Measurements from ENCODE around the gene PDHB. TPM values are rescaled to one million over a fixed set of nuclear protein-coding genes. Genes with fewer than 3 reads are reported as not detected.
"Not testable (repeated sequence)": the region's sequence is repeated elsewhere in the genome, so short reads cannot be mapped to it uniquely, and the experiment has no call there.

PDHB gene
- total and polyA plus RNA-seq, 7 experiments from 2014 or later = 30.1 to 128 (median 55.8) TPM

- peaks cover 7 to 23% (median 16%) of the 10 kb centered on the region in 5 donors for H3K36me3 Mint-ChIP-seq
Measured at GRCh38 chr3:58452176-58452575, 18.5 kb upstream of the PDHB start.

GRCh38 chr3:58441514-58442450, 8.2 kb upstream of the PDHB start:
- CTCF ChIA-PET = no interaction called here
- POLR2A ChIA-PET = no interaction called here
- Mint-ChIP-seq H3K36me3 (no peaks in the 10 kb centered on the region), H3K4me1 (no peaks in the 10 kb centered on the region), H3K27ac (no peak overlapping the region), H3K27me3 (peaks cover 0 to 13% (median 0%) of the 10 kb centered on the region in 5 donors), H3K9me3 (peaks cover 0 to 2% (median 0%) of the 10 kb centered on the region in 11 donors), H3K4me3 (no peak overlapping the region)
- DNase-seq = no peak
- Histone ChIP-seq H3K27ac (ENCODE audit: low read depth, low read length) (no peak overlapping the region), H3K4me1 (ENCODE audit: control insufficient read depth in 2 of 2, insufficient read depth in 2 of 2, low read length in 2 of 2) (no peaks in the 10 kb centered on the region), H3K36me3 (ENCODE audit: control insufficient read depth in 2 of 3, insufficient read depth in 3 of 3, low read length in 3 of 3) (no peaks in the 10 kb centered on the region), H3K27me3 (ENCODE audit: control insufficient read depth in 2 of 2, insufficient read depth in 2 of 2, low read length in 2 of 2) (no peaks in the 10 kb centered on the region), H3K4me3 (ENCODE audit: low read length) (no peak overlapping the region), H3K9me3 (ENCODE audit: control insufficient read depth in 2 of 3, low read length in 3 of 3) (no peaks in the 10 kb centered on the region)
- intact Hi-C loops (cut with micrococcal nuclease) = no loop called here
- ATAC-seq = no peak

More at GRCh38 chr3:58452176-58452575, 18.5 kb upstream of the PDHB start:
- POLR2A ChIA-PET = no interaction called here
- H3K9me3 ChIP-seq (ENCODE audit: control insufficient read depth in 2 of 3, low read length in 3 of 3) = peaks cover 0 to under 1% (median 0%) of the 10 kb centered on the region in 3 experiments
- DNase-seq (no peak), ATAC-seq (no peak)
- H3K27me3 ChIP-seq (ENCODE audit: control insufficient read depth in 2 of 2, insufficient read depth in 2 of 2, low read length in 2 of 2) = no peaks in the 10 kb centered on the region
- CTCF ChIA-PET = interaction anchor here (0.6 to 1.3 kb wide), 2 partner anchors 11 to 39 kb away, joined by 3 read pairs; no protein-coding TSS in a partner anchor
- H3K27ac ChIP-seq (ENCODE audit: low read depth, low read length) = no peak overlapping the region
- peaks cover 0 to 16% (median 0%) of the 10 kb centered on the region in 5 donors for H3K27me3 Mint-ChIP-seq
- no peak overlapping the region for H3K27ac Mint-ChIP-seq
- H3K36me3 ChIP-seq (ENCODE audit: control insufficient read depth in 2 of 3, insufficient read depth in 3 of 3, low read length in 3 of 3) = no peaks in the 10 kb centered on the region
- peaks cover 4 to 40% (median 21%) of the 10 kb centered on the region in 11 donors for H3K9me3 Mint-ChIP-seq
- no peak overlapping the region for H3K4me3 ChIP-seq (ENCODE audit: low read length)
- H3K4me3 Mint-ChIP-seq = no peak overlapping the region
- intact Hi-C loops (cut with micrococcal nuclease) = no loop called here
- peaks cover 0 to 7% (median 0%) of the 10 kb centered on the region in 7 donors for H3K4me1 Mint-ChIP-seq
- H3K4me1 ChIP-seq (ENCODE audit: control insufficient read depth in 2 of 2, insufficient read depth in 2 of 2, low read length in 2 of 2) = no peaks in the 10 kb centered on the region

- H3K4me1 Mint-ChIP-seq; H3K4me3 ChIP-seq (ENCODE audit: low read length); H3K36me3 Mint-ChIP-seq; H3K27ac ChIP-seq (ENCODE audit: low read depth, low read length); H3K4me3 Mint-ChIP-seq; POLR2A ChIA-PET; H3K36me3 ChIP-seq (ENCODE audit: control insufficient read depth in 2 of 3, insufficient read depth in 3 of 3, low read length in 3 of 3); H3K27me3 ChIP-seq (ENCODE audit: control insufficient read depth in 2 of 2, insufficient read depth in 2 of 2, low read length in 2 of 2); H3K9me3 Mint-ChIP-seq; ATAC-seq; H3K4me1 ChIP-seq (ENCODE audit: control insufficient read depth in 2 of 2, insufficient read depth in 2 of 2, low read length in 2 of 2); DNase-seq; H3K9me3 ChIP-seq (ENCODE audit: control insufficient read depth in 2 of 3, low read length in 3 of 3); H3K27ac Mint-ChIP-seq; CTCF ChIA-PET; intact Hi-C loops (cut with micrococcal nuclease): not testable (repeated sequence)
- H3K27me3 Mint-ChIP-seq = peaks cover 0 to 17% (median 0%) of the 10 kb centered on the region in 5 donors
Measured at GRCh38 chr3:58440996-58441355, 7.3 kb upstream of the PDHB start.

- H3K36me3 ChIP-seq (ENCODE audit: control insufficient read depth in 2 of 3, insufficient read depth in 3 of 3, low read length in 3 of 3); H3K9me3 Mint-ChIP-seq; ATAC-seq; H3K27ac ChIP-seq (ENCODE audit: low read depth, low read length); intact Hi-C loops (cut with micrococcal nuclease); H3K9me3 ChIP-seq (ENCODE audit: control insufficient read depth in 2 of 3, low read length in 3 of 3); H3K4me3 Mint-ChIP-seq; H3K36me3 Mint-ChIP-seq; H3K4me3 ChIP-seq (ENCODE audit: low read length); H3K27me3 ChIP-seq (ENCODE audit: control insufficient read depth in 2 of 2, insufficient read depth in 2 of 2, low read length in 2 of 2); H3K27ac Mint-ChIP-seq; DNase-seq: not testable (repeated sequence)
- CTCF ChIA-PET = interaction anchor here (0.6 kb wide), 1 partner anchor 13 kb away, joined by 3 read pairs; no protein-coding TSS in a partner anchor
- POLR2A ChIA-PET = interaction anchor here (0.6 to 0.9 kb wide), 3 partner anchors 8 to 1625 kb away, joined by 3 to 4 read pairs (median 3); no protein-coding TSS in a partner anchor
- peaks cover 7 to 24% (median 18%) of the 10 kb centered on the region in 7 donors for H3K4me1 Mint-ChIP-seq
- H3K27me3 Mint-ChIP-seq = peaks cover 0 to 14% (median 0%) of the 10 kb centered on the region in 5 donors
- H3K4me1 ChIP-seq (ENCODE audit: control insufficient read depth in 2 of 2, insufficient read depth in 2 of 2, low read length in 2 of 2) = peaks cover 9 to 12% of the 10 kb centered on the region in 2 donors
Measured at GRCh38 chr3:58437276-58437675, 3.6 kb upstream of the PDHB start.

GRCh38 chr3:58434990-58435389, 1.4 kb upstream of the PDHB start:
- POLR2A ChIA-PET = interaction anchor here (2.7 kb wide), 1 partner anchor 129 kb away, joined by 18 read pairs; the partner anchor contains the start of genes HTD2 and RPP14
- peak overlapping the region in 3 of 9 donors; percentile 31 to 96 (median 59) for H3K27ac Mint-ChIP-seq
- intact Hi-C loops (cut with micrococcal nuclease) = loop anchor here (5.0 kb wide), 2 partner anchors 37 to 1878 kb away; partner anchors contain the start of gene CCDC66 (in 1 of the 2)

GRCh38 chr3:58434511-58434910, 879 bp upstream of the PDHB start:
- peaks cover 0 to 10% (median 5%) of the 10 kb centered on the region in 5 donors for H3K36me3 Mint-ChIP-seq
- Histone ChIP-seq H3K4me3 (ENCODE audit: low read length) (no peak overlapping the region), H3K4me1 (ENCODE audit: control insufficient read depth in 2 of 2, insufficient read depth in 2 of 2, low read length in 2 of 2) (peaks cover 14 to 15% of the 10 kb centered on the region in 2 donors), H3K27me3 (ENCODE audit: control insufficient read depth in 2 of 2, insufficient read depth in 2 of 2, low read length in 2 of 2) (no peaks in the 10 kb centered on the region), H3K36me3 (ENCODE audit: control insufficient read depth in 2 of 3, insufficient read depth in 3 of 3, low read length in 3 of 3) (peaks cover 13 to 24% (median 22%) of the 10 kb centered on the region in 3 experiments), H3K27ac (ENCODE audit: low read depth, low read length) (no peak overlapping the region), H3K9me3 (ENCODE audit: control insufficient read depth in 2 of 3, low read length in 3 of 3) (no peaks in the 10 kb centered on the region)
- CTCF ChIA-PET = interaction anchor here (0.6 to 1.1 kb wide), 3 partner anchors 29 to 52 kb away, joined by 3 to 4 read pairs (median 3); no protein-coding TSS in a partner anchor
- ATAC-seq = no peak
- DNase-seq = no peak
- no peaks in the 10 kb centered on the region for H3K9me3 Mint-ChIP-seq
- peak overlapping the region; percentile 2 to 98 (median 93) for H3K4me3 Mint-ChIP-seq
- intact Hi-C loops (cut with micrococcal nuclease) = loop anchor here (5.0 kb wide), 2 partner anchors 38 to 1877 kb away; partner anchors contain the start of gene CCDC66 (in 1 of the 2)
- H3K27me3 Mint-ChIP-seq = peaks cover 0 to 14% (median 0%) of the 10 kb centered on the region in 5 donors
- H3K4me1 Mint-ChIP-seq = peaks cover 15 to 33% (median 27%) of the 10 kb centered on the region in 7 donors
- H3K27ac Mint-ChIP-seq = peak overlapping the region in 5 of 9 donors; percentile 78 to 97 (median 96)
- POLR2A ChIA-PET = interaction anchor here (2.7 to 3.2 kb wide), 2 partner anchors 57 to 128 kb away, joined by 10 to 18 read pairs; partner anchors contain the start of genes HTD2, KCTD6 and RPP14

More at GRCh38 chr3:58434990-58435389, 1.4 kb upstream of the PDHB start:
- H3K4me1 ChIP-seq (ENCODE audit: control insufficient read depth in 2 of 2, insufficient read depth in 2 of 2, low read length in 2 of 2) = peaks cover 14 to 15% of the 10 kb centered on the region in 2 donors
- H3K4me3 Mint-ChIP-seq = peak overlapping the region in 7 of 10 donors; percentile 12 to 98 (median 92)
- peaks cover 0 to 10% (median 5%) of the 10 kb centered on the region in 5 donors for H3K36me3 Mint-ChIP-seq
- H3K27me3 Mint-ChIP-seq = peaks cover 0 to 14% (median 0%) of the 10 kb centered on the region in 5 donors
- peaks cover 15 to 33% (median 27%) of the 10 kb centered on the region in 7 donors for H3K4me1 Mint-ChIP-seq
- H3K9me3 Mint-ChIP-seq = no peaks in the 10 kb centered on the region
- no peaks in the 10 kb centered on the region for H3K9me3 ChIP-seq (ENCODE audit: control insufficient read depth in 2 of 3, low read length in 3 of 3)
- H3K27me3 ChIP-seq (ENCODE audit: control insufficient read depth in 2 of 2, insufficient read depth in 2 of 2, low read length in 2 of 2) = no peaks in the 10 kb centered on the region
- H3K27ac ChIP-seq (ENCODE audit: low read depth, low read length) = no peak overlapping the region
- no peak for DNase-seq
- H3K4me3 ChIP-seq (ENCODE audit: low read length) = no peak overlapping the region
- H3K36me3 ChIP-seq (ENCODE audit: control insufficient read depth in 2 of 3, insufficient read depth in 3 of 3, low read length in 3 of 3) = peaks cover 9 to 19% (median 17%) of the 10 kb centered on the region in 3 experiments
- ATAC-seq = no peak
- CTCF ChIA-PET = interaction anchor here (0.6 to 0.7 kb wide), 2 partner anchors 29 to 52 kb away, joined by 3 read pairs; no protein-coding TSS in a partner anchor

All from naive thymus-derived CD4-positive, alpha-beta T cell (primary cell).